ENCODE measurements around the gene GPRIN2. TPM values are rescaled to one million over a fixed set of nuclear protein-coding genes. Genes with fewer than 3 reads are reported as not detected.

Gene GPRIN2
- total RNA-seq, 6 experiments from 2014 or later = 0.19 to 0.84 (median 0.32) TPM

DNA sequence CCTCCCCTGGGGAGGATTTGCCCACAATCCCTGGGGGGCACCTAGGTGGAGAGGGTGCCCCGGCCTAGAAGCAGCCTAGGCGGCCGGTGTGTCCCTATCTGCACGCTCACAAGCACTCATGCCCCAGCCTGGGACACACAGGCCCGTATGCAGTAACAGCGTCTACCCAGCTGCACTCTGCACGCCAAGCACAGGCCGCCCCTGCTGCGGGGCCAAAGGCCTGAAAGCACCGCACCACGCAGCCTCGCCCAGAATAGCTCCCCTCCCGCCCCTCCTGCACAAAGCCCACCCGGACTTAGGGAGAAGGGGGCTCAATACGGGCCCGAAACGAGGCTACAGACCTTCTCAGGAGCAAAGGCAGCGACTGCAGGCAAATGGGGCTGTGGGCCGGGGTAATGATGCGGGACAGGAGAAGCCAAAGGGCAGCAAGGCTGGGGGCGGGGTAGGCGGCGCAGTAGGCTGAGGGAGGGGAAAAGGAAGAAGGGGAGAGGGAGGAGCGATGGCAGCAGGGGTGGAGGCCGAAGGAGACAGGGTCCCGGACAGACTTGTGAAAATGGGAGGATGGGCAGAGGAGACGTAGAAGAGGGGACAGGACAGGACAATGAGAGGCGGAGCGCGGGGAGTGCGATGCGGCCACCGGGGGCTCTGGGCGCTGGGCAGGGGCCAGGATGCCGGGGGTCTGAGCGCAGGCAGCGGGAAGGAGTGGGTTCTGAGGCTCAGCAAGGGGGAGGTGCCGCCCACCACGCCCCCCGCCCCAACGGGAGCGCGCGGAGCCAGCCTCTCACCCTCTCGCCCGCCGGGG lies 544 bp downstream of the GPRIN2 start:
- ATAC-seq (peak in 1 of 4 donors; percentile 1), DNase-seq (peak; percentile 30 to 63 (median 58))
- H3K27me3 ChIP-seq = peaks cover 7 to 17% of the 10 kb centered on the region in 2 donors
- H3K36me3 ChIP-seq = no peaks in the 10 kb centered on the region
- H3K9me3 ChIP-seq = no peaks in the 10 kb centered on the region
- WGBS (ENCODE audit: insufficient coverage, low coverage, low lambda C conversion rate, missing lambda C conversion rate) = 43% methylated on average over 37 of the region's 47 CpGs
- H3K27ac ChIP-seq = no peak overlapping the region
- TF ChIP-seq, protein P1, sequence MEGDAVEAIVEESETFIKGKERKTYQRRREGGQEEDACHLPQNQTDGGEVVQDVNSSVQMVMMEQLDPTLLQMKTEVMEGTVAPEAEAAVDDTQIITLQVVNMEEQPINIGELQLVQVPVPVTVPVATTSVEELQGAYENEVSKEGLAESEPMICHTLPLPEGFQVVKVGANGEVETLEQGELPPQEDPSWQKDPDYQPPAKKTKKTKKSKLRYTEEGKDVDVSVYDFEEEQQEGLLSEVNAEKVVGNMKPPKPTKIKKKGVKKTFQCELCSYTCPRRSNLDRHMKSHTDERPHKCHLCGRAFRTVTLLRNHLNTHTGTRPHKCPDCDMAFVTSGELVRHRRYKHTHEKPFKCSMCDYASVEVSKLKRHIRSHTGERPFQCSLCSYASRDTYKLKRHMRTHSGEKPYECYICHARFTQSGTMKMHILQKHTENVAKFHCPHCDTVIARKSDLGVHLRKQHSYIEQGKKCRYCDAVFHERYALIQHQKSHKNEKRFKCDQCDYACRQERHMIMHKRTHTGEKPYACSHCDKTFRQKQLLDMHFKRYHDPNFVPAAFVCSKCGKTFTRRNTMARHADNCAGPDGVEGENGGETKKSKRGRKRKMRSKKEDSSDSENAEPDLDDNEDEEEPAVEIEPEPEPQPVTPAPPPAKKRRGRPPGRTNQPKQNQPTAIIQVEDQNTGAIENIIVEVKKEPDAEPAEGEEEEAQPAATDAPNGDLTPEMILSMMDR (IDR thresholded peaks at IDR 0.05) = no peak
- TF ChIP-seq POLR2A (IDR thresholded peaks at IDR 0.05) = no peak
- H3K4me1 ChIP-seq = peaks cover 0 to 10% (median 0%) of the 10 kb centered on the region in 4 donors
- intact Hi-C loops (cut with DNase I) = no loop called here
- peak overlapping the region in 2 of 3 donors; percentile 32 to 39 for H3K4me3 ChIP-seq

DNA sequence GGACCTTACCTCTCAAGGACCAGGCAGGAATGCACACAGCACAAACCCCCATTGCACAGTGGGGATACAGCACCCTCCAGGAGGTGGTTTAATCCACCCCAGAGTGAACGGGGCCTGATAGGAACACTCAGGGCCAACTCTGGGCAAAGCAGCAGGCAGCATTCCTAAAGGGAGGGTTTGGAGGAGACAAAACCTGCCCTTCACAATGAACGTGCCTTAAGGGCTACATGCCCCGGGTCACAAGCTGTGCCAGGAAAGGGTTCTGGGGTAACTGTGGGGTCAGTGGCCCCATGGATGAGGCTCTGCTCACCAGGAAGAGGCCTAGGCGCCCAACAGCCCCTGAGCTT lies 1.1 kb downstream of the GPRIN2 start:
- no peak for TF ChIP-seq POLR2A (IDR thresholded peaks at IDR 0.05)
- TF ChIP-seq, protein P1 (IDR thresholded peaks at IDR 0.05) = no peak
- WGBS (ENCODE audit: insufficient coverage, low coverage, low lambda C conversion rate, missing lambda C conversion rate) = 73% methylated on average over 4 of the region's 4 CpGs
- peak in 1 of 4 donors; percentile 2 for ATAC-seq
- H3K36me3 ChIP-seq = no peaks in the 10 kb centered on the region
- no peak overlapping the region for H3K27ac ChIP-seq
- intact Hi-C loops (cut with DNase I) = no loop called here
- H3K4me3 ChIP-seq = peak overlapping the region in 1 of 3 donors; percentile 39
- DNase-seq = no peak
- peaks cover 7 to 17% of the 10 kb centered on the region in 2 donors for H3K27me3 ChIP-seq
- no peaks in the 10 kb centered on the region for H3K9me3 ChIP-seq
- H3K4me1 ChIP-seq = peaks cover 0 to 10% (median 0%) of the 10 kb centered on the region in 4 donors

DNA sequence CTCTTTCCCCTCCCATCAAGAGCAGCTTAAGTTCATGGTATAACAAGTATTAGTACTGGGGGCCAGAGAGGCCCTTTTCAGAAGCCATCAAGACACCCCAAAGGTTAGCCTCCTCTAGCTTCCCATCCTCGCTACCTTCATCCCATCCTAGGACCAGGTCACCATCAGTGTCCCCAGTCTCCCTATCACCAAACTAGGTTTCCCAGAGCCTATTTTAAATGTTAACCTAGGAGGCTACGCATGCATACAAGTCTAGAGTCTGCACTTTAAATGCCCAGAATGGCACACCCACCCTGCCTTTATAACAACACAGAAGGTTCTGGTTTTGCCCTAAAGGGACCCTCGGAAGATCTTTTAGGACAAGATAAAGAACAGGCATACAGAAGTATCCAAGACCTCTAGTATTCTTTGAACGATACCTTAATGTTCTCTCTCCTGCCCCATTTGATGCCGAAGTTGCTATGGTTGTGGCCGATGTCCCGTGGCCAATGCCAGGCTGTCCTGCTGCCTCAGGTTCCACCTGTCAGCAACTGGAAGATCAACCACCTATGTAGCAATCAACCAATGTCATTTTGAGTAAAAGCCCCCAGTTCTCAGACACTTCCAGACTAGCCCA lies 2.2 kb downstream of the GPRIN2 start:
- H3K36me3 ChIP-seq = no peaks in the 10 kb centered on the region
- 82% methylated on average over 7 of the region's 7 CpGs for WGBS (ENCODE audit: insufficient coverage, low coverage, low lambda C conversion rate, missing lambda C conversion rate)
- no peaks in the 10 kb centered on the region for H3K9me3 ChIP-seq
- H3K4me3 ChIP-seq = no peak overlapping the region
- no peak for DNase-seq
- peaks cover 0 to 10% (median 0%) of the 10 kb centered on the region in 4 donors for H3K4me1 ChIP-seq
- H3K27ac ChIP-seq = no peak overlapping the region
- no peak for ATAC-seq
- intact Hi-C loops (cut with DNase I) = no loop called here
- TF ChIP-seq POLR2A (IDR thresholded peaks at IDR 0.05) = no peak
- TF ChIP-seq, protein P1 (IDR thresholded peaks at IDR 0.05) = no peak
- peaks cover 7 to 17% of the 10 kb centered on the region in 2 donors for H3K27me3 ChIP-seq

DNA sequence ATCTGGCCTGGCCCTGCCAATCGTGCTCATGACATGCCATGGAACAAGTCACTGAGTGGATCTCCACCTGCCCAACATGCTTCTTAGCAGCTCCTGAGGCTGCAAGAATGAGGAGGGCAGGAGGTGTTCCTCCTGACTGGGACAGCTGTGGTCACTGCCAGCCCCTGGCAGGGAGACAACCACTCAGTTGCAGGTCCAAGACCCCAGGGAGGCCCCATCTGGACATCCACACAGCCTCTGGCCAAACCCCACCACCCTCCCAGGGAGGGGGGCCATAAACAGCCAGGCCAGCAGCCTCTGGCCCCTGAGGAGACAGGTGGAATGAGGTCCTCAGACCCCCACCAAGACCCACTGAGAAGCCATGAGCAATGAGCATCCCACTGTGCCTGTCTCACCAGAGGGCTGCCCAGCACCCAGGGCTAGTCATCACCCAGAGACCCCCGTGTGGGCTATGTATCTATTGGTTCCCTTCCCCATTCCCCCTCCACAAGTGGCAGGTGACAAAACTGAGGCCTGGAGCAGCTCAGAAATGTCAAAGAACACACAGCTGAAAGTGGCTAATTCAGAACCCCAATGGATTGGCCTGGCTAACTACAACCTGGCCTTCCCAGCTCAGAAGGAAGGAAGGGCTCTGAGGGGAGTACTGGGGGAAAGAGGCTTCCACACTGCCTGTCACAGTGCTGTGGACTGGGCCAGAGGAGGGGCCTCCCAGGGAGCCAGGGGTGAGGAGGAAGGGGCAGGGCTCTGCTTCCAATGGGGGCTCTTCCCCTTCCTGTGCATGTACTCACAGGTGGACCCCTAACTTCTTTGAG lies 3.0 kb downstream of the GPRIN2 start:
- H3K27me3 ChIP-seq = peaks cover 7 to 17% of the 10 kb centered on the region in 2 donors
- no peak overlapping the region for H3K27ac ChIP-seq
- no peaks in the 10 kb centered on the region for H3K36me3 ChIP-seq
- no peak for TF ChIP-seq POLR2A (IDR thresholded peaks at IDR 0.05)
- TF ChIP-seq, protein P1 (IDR thresholded peaks at IDR 0.05) = no peak
- DNase-seq = peak; percentile 21 to 57 (median 54)
- no peak for ATAC-seq
- H3K9me3 ChIP-seq = no peaks in the 10 kb centered on the region
- H3K4me3 ChIP-seq = no peak overlapping the region
- intact Hi-C loops (cut with DNase I) = no loop called here
- H3K4me1 ChIP-seq = peaks cover 0 to 6% (median 0%) of the 10 kb centered on the region in 4 donors
- WGBS (ENCODE audit: insufficient coverage, low coverage, low lambda C conversion rate, missing lambda C conversion rate) = 43% methylated on average over 2 of the region's 2 CpGs
